NOMO-1 treated with dmso at 0.1 percent for 144 hours (cell line): ENCODE measurements around the gene CDCA3.

Experiments
- DNase-seq: peaks from one replicate; lab custom pipeline; 2025; ENCODE audit not compliant: unreplicated experiment; lab: John Stamatoyannopoulos, UW

The CDCA3 gene

GRCh38 chr12:6834873-6835272 is 16.2 kb downstream of the CDCA3 start:
- DNase-seq, result no peak

GRCh38 chr12:6834254-6834653 is 16.8 kb downstream of the CDCA3 start:
- no peak for DNase-seq

GRCh38 chr12:6833189-6833890 is 17.7 kb downstream of the CDCA3 start:
- no peak for DNase-seq

GRCh38 chr12:6832125-6832524 is 19.0 kb downstream of the CDCA3 start:
- DNase-seq, result no peak

GRCh38 chr12:6831450-6831995 is 19.6 kb downstream of the CDCA3 start:
- no peak for DNase-seq

DNA sequence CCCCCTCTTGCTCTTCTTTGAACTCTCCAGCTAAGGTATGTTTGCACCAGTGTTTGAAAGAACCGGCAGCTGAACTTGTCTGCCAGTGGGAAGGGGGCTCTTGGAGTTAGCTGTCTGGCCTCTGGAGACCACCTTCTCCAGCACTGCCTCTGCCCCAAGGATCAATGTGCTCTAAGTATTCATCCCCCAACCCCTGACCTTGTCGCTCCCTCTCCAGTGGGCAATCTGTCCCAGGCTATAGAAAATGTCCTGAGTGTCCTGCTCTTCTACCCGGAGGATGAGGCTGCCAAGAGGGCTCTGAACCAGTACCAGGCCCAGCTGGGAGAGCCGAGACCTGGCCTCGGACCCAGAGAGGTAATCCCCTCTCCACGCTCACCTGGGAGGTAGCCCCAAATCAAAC is 20.1 kb downstream of the CDCA3 start:
- no peak for DNase-seq

GRCh38 chr12:6830286-6830890 is 20.7 kb downstream of the CDCA3 start:
- DNase-seq, result no peak

DNA sequence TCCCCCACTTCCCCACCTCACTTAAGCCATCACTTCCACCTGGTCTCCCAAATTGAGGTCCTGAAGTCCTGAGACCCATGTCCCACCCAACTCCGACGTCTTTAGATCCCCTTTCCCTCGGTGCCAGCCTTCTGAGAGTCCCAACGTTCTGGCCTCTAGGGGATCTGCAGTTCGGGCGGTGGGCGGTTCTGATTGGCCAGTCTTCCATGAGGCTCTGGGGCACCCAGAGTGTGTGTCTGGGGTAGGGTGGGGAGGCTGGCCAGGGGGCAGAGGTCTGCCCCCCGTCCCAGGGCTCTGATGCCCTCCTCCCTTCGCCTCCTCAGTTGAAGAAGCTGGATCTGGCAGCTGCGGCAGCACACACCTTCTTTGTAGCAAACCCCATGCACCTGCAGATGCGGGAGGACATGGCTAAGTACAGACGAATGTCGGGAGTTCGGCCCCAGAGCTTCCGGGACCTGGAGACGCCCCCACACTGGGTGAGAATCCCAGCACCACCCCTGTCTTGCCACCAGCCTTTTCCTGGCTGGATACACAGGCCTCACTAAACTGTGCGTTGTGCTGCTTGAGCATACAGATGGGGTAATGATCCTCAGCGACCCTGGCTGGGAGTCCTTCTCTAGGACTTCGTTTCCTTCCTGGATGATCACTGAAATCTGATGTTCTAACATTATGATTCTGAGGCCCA is 21.4 kb downstream of the CDCA3 start:
- DNase-seq, result no peak

- no peak for DNase-seq
Measured at GRCh38 chr12:6828781-6829535, 22.1 kb downstream of the CDCA3 start.

DNA sequence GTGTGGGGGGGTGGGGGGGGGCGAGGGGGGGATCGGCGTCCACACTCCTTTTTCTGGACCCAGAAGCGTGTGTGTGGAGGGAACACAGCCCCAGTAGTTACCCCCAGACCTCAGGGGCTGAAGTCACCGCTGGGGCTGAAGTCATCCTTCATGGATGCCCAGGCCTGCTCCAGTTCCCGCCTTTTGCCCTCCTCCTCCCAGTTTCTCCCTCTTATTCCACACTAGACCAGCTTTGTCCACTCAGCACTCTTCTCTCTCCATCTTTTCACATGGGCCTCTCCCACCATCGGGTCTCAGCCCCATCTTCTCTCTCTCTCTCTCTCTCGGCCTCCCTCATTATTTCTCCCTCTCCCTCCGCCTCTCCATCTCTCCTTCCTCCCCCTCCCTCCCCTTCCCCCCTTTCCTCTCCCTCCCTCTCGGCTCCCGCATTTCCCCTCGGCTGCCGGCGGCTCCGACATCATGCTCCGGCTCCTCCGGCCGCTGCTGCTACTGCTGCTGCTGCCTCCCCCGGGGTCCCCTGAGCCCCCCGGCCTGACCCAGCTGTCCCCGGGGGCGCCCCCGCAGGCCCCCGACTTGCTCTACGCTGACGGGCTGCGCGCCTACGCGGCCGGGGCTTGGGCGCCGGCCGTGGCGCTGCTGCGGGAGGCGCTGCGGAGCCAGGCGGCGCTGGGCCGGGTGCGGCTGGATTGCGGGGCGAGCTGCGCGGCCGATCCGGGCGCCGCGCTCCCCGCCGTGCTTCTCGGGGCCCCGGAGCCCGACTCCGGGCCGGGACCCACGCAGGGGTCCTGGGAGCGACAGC is 22.9 kb downstream of the CDCA3 start, which contains the start of gene P3H3:
TSS of gene P3H3 (plus strand) at position 426 of the 799 bp plus-strand sequence. CDS start at position 460, 34 bp downstream.
- DNase-seq, result no peak

GRCh38 chr12:6827437-6827911 is 23.6 kb downstream of the CDCA3 start:
- DNase-seq, result no peak

DNA sequence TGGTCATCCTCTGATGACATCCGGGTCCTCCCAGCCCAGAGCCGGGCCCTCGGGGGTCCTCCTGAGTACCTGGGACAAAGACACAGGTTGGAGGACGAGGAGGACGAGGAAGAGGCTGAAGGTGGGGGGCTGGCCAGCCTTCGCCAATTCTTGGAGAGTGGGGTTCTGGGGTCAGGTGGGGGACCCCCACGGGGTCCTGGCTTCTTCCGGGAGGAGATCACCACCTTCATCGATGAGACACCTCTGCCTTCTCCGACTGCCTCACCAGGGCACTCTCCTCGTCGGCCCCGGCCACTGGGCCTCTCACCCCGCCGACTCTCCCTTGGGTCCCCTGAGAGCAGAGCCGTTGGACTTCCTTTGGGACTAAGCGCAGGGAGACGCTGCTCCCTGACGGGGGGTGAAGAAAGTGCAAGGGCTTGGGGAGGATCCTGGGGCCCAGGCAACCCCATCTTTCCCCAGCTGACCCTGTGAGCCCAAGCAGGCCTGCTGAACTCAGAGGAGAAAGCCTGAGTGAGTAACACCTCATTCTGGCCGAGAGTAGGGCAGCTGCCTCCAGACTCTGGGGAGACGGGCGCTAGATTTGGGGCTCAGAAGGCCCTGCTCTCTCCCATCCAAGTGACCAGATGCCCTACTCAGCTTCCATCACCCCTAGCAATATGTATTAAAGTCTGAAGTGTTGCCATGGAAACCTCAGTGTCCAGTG is 24.2 kb downstream of the CDCA3 start:
- DNase-seq, result no peak

DNA sequence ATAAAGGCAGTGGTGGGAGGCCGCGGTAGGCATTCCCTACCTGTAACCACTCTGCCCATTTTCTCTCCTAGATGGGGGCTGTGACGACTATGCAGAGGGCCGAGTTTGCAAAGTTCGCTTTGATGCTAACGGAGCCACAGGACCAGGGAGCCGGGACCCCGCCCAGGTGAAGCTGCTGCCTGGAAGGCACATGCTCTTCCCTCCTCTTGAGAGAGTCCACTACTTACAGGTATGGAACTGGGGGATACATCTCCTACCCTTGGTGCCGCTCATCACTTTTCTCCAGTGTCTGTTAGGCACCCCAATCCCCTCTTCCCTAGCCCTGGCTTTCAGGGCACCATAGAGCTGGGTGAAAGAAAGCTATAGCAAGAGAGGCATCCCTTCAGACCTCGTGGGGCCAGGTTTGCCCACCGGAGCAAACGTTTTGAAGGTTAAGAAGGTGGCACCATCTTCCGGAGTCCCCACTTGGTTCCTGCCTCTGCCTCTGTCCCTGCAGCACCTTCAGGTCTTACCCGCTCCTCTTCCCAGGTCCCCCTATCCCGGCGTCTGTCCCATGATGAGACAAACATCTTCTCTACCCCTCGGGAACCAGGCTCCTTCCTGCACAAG is 24.9 kb downstream of the CDCA3 start:
- no peak for DNase-seq

DNA sequence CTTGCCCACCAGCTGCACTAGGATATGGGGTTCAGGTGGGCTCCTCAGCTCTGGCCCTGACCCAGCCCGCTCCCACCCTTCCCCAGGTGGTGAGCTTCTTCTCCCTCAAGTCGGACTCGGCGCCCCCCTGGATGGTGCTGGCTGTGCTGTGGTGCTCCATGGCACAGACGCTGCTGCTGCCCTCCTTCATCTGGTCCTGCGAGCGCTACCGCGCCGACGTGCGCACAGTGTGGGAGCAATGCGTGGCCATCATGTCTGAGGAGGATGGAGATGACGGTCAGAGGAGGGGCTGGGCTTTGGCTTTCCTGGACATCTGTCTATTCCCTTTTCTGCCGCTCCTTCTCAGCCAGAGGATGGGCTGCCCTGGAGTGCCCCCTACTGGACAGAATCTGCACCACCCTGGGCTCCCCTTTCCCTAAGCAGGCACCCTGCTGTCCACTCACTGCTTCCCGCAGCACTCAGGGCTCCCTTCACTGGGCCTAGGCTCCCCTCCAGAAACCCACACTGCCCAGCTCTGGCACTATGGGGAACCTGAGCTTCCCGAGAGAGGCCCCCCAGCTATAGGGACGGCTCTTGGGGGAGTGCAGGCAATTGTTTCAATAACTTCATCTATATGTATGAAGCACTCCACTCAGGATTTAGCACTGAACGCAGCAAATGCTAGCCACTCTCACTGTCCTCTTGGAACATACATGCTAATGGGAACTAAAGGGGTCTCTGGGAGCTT is 25.5 kb downstream of the CDCA3 start:
- DNase-seq, result peak; percentile 55

DNA sequence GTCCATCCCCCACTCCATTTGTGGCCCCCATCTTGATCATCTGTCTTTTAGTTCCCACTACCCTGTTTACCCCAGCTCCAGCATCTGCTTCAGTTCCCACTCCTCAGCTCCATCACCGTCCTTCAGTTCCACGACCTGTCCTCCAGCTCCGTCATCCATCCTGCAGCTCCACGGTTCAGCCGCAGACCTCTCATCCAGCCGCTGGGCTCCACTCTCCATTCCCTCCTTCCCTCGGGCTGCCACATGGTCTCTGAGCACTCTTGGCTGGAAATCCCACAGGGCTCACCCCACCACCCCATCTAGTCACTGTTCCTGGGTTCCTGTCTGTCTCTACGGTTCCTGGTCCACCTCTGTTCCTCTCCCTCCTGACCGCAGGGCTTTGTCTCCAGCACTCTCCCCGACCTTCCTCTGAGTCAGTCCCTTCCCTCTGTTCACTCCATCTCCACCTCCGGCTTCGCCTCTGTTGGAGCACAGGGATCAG is 26.1 kb downstream of the CDCA3 start:
- no peak for DNase-seq

GRCh38 chr12:6824085-6824775 is 26.9 kb downstream of the CDCA3 start:
- DNase-seq, result no peak

DNA sequence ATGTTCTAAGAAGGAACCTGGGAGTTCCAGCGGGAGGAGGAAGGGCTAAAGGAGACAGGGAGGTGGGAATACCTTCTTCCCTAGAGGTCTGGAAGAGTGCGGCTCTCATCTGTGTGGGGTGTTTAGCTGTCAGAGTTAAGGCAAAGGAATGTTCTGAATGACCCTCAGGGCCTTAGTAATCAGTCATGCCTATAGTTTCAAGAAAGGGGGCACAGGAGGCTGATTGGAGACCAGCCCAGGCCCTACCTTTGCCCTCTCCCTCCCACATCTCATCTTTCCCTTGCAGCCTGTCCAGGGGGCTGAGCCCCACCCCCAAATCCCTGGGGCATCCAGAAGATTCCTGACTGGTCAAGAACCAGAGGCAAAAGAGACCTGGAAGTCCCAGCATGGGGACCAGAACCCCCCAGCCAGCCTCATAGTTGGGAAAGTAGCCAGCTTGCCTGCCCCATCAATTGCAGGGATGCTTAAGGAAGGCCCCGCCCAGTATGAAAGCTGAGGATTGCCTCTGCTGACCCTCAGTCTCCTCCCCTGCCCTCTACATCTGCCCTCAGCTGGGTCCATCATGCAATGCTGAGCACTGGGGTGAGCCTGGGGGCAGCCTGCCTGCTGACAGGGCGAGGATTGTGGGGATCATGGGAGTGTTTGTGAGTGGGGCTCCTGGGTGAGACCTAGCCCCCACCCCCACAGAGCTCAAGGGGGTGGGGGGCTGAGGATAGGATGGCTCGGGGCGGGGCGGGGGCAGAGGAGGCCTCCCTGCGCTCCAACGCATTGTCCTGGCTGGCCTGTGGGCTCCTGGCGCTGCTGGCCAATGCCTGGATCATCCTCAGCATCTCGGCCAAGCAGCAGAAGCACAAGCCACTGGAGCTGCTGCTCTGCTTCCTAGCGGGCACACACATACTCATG is 27.7 kb downstream of the CDCA3 start:
- DNase-seq, result no peak
